GM12878 (cell line): ENCODE results near the gene FKBP3. TPM values are rescaled to one million over a fixed set of nuclear protein-coding genes. Genes with fewer than 3 reads are reported as not detected.

Experiments
- ATAC-seq: fragments of 200-7000 bp; cut with Tn5 transposase; 3 replicates; pipeline ENCODE4 v1.9.1; 2020; ENCODE audit warnings: mild to moderate bottlenecking, moderate library complexity
- BruUV-seq: library from RNA; stranded (reverse); fragments of 400-500 nt; replicated peaks from 2 replicates; lab custom pipeline; 2021; lab: Mats Ljungman, UMichigan
- CTCF ChIA-PET: fragments of 300-600 bp; sonication (Branson Sonifier 250); formaldehyde crosslinking; extraction: SDS; loops from one replicate; lab custom pipeline; 2021; ENCODE audit warnings: inconsistent platforms; lab: Yijun Ruan, JAX
- POLR2A ChIA-PET: fragments of 350-600 bp; formaldehyde crosslinking; extraction: SDS; loops from one replicate; lab custom pipeline; 2021; ENCODE audit warnings: inconsistent platforms; lab: Charles Lee
- RAD21 ChIA-PET: fragments of 300-600 bp; sonication (Branson Sonifier 250); formaldehyde crosslinking; loops from one replicate; lab custom pipeline; 2023; ENCODE audit warnings: antibody characterized with exemption; ENCODE audit not compliant: unreplicated experiment; lab: Charles Lee
- SMC1A ChIA-PET: fragments of 300-600 bp; sonication (Branson Sonifier 250); formaldehyde crosslinking; loops from one replicate; lab custom pipeline; 2023; ENCODE audit not compliant: unreplicated experiment, uncharacterized antibody; lab: Charles Lee
- DNase-seq: peaks from one replicate; pipeline ENCODE4 v3.0.0-alpha.2; 2011; ENCODE audit warnings: low read depth, low spot score
- FAIRE-seq: peaks from 3 replicates; lab custom pipeline; 2011; peaks lifted over from hg19 to GRCh38; lab: Jason Lieb, UNC
- H2AFZ ChIP-seq: 2 replicates; pipeline ENCODE4 v1.6.0; 2011; ENCODE audit warnings: low read depth, low read length, control low read depth; ENCODE audit not compliant: control insufficient read depth
- H3K27ac ChIP-seq: 2 replicates; pipeline ENCODE4 v1.5.1; 2011; ENCODE audit warnings: control low read depth; ENCODE audit not compliant: control insufficient read depth, insufficient read depth
- H3K27me3 ChIP-seq, 2 experiments: replicated peaks in 1 of 2; 2 replicates each; pipeline versions ENCODE4 v1.6.0 to v1.6.1; 2011; ENCODE audit warnings: low read length in 1 of 2; ENCODE audit not compliant: control insufficient read depth in 2 of 2, insufficient read depth in 2 of 2
- H3K36me3 ChIP-seq, 2 experiments: 2 replicates each; pipeline ENCODE4 v1.5.1; 2011; ENCODE audit warnings: low read length in 1 of 2; ENCODE audit not compliant: control insufficient read depth in 2 of 2, insufficient read depth in 2 of 2
- H3K4me1 ChIP-seq: 2 replicates; pipeline ENCODE4 v1.6.1; 2011; ENCODE audit warnings: mild to moderate bottlenecking, low read length, moderate library complexity, mixed read lengths; ENCODE audit not compliant: control insufficient read depth, insufficient read depth
- H3K4me2 ChIP-seq: 2 replicates; pipeline ENCODE4 v1.6.0; 2011; ENCODE audit warnings: control low read depth; ENCODE audit not compliant: control insufficient read depth, insufficient read depth
- H3K4me3 ChIP-seq: fragments of 200-600 bp; sonication (generic); 2 replicates; pipeline ENCODE4 v1.5.1; 2016
- H3K79me2 ChIP-seq: 2 replicates; pipeline ENCODE4 v1.6.0; 2011; ENCODE audit warnings: low read length; ENCODE audit not compliant: control insufficient read depth, insufficient read depth
- H3K9ac ChIP-seq: 2 replicates; pipeline ENCODE4 v1.8.0; 2011; ENCODE audit warnings: low read length, control low read depth, mixed read lengths; ENCODE audit not compliant: control insufficient read depth, insufficient read depth
- H3K9me3 ChIP-seq: replicated peaks from 3 replicates; pipeline ENCODE4 v1.5.1; 2011; ENCODE audit warnings: mild to moderate bottlenecking, low read length; ENCODE audit not compliant: control insufficient read depth, insufficient read depth
- H4K20me1 ChIP-seq: 2 replicates; pipeline ENCODE4 v1.6.0; 2011; ENCODE audit not compliant: control insufficient read depth, insufficient read depth
- BCL11A ChIP-seq: IDR thresholded peaks from 2 replicates; pipeline ENCODE4 v1.6.1; 2011; ENCODE audit warnings: low read depth, low read length
- EED ChIP-seq: sonication (generic); IDR thresholded peaks from 2 replicates; pipeline ENCODE4 v1.6.1; 2016; ENCODE audit warnings: antibody characterized with exemption, low read depth
- MXI1 ChIP-seq: fragments of 150-350 bp; IDR thresholded peaks from 2 replicates; pipeline ENCODE4 v1.6.1; 2011; ENCODE audit warnings: low read depth, mild to moderate bottlenecking, inconsistent platforms, low read length, improper control_type of control experiment
- SPI1 ChIP-seq: IDR thresholded peaks from 2 replicates; pipeline ENCODE4 v1.6.1; 2011; ENCODE audit warnings: low read depth, mild to moderate bottlenecking, low read length, moderate library complexity, borderline replicate concordance; ENCODE audit not compliant: insufficient read depth
- ZBED1 ChIP-seq: IDR thresholded peaks from 2 replicates; pipeline ENCODE4 v1.6.1; 2016; ENCODE audit warnings: borderline replicate concordance
- WGBS: methylation state at CpG from one replicate; pipeline ENCODE4 v1.1.6; 2016; ENCODE audit warnings: low lambda C conversion rate; ENCODE audit not compliant: insufficient replicate concordance, insufficient coverage; ENCODE audit errors: missing lambda C conversion rate; 5-methylcytosine and 5-hydroxymethylcytosine counted together
- in situ Hi-C: fragments of 300-500 bp; cut with MboI; formaldehyde crosslinking; loops from 9 replicates; pipeline ENCODE4 v1.14.3; 2018; ENCODE audit warnings: mixed read lengths
- intact Hi-C: fragments of 100-400 bp; cut with micrococcal nuclease; formaldehyde crosslinking; loops from one replicate; pipeline ENCODE4 v1.14.2; 2022; ENCODE audit not compliant: unreplicated experiment
- polyA plus RNA-seq, 11 experiments: library from polyadenylated mRNA; depleted of rRNA in 4 of 11; unstranded in 6 of 11; stranded (reverse) in 5 of 11; fragments of >200 nt; fragmentation: Nextera tagmentation in 4 of 11; fragmentation: Illumina TruSeq in 1 of 11; extraction: Ambion mirVana in 4 of 11; extraction: Trizol in 1 of 11; gene quantifications; 1 replicate in 1 of 11; 2 replicates in 10 of 11; pipeline versions ENCODE4 v1.2.1 to v1.2.3, GENCODE V29; 2011 to 2016; ENCODE audit warnings: inconsistent platforms in 2 of 11, missing spikeins in 2 of 11, low read depth in 1 of 11
- total RNA-seq, 4 experiments: library from RNA; depleted of rRNA in 3 of 4; stranded (reverse); fragments of >200 nt in 3 of 4; fragmentation: Illumina TruSeq in 1 of 4; extraction: Trizol in 1 of 4; gene quantifications; 2 replicates each; pipeline versions ENCODE4 v1.2.1 to v1.2.3, GENCODE V29; 2013 to 2021
- TF ChIP-seq, protein P1 (sequence below): IDR thresholded peaks from 2 replicates; pipeline ENCODE4 v1.6.1; 2012; ENCODE audit warnings: low read length, inconsistent platforms

Gene FKBP3
- total and polyA plus RNA-seq, 10 of the 15 experiments (the other 5 are each of a cell fraction or from before 2014, with no cell fraction given): 67.2 to 218 (median 129) TPM

DNA sequence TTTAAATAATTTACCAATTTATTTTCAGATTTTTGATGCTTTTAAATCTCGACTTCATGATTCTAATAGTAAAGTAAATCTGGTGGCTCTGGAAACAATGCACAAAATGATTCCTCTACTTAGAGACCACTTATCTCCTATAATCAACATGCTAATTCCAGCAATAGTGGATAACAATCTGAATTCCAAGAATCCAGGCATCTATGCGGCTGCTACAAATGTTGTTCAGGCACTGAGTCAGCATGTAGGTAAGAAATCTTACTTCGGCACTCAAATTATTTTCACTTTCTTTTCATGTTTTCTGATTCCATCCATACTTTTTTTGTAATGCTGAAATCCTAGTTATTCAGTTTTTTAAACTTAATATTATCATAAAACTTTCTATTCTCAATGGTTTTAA lies 65.9 kb downstream of the FKBP3 start:
- FAIRE-seq: no peak
- Histone ChIP-seq H3K27me3 (no peaks in the 10 kb centered on the region), H2AFZ (no peak overlapping the region), H3K79me2 (no peaks in the 10 kb centered on the region), H3K36me3 (no peaks in the 10 kb centered on the region; a peak in 2 of 4 replicates), H3K4me3 (no peak overlapping the region), H3K4me2 (no peak overlapping the region), H3K9ac (no peak overlapping the region), H4K20me1 (no peaks in the 10 kb centered on the region), H3K4me1 (no peaks in the 10 kb centered on the region), H3K9me3 (no peaks in the 10 kb centered on the region), H3K27ac (no peak overlapping the region)
- POLR2A ChIA-PET: no interaction called here
- ATAC-seq: no peak
- 98% methylated on average over 3 of the region's 3 CpGs for WGBS
- no peak for DNase-seq
- SMC1A ChIA-PET: no interaction called here
- intact Hi-C loops (no loop called here), in situ Hi-C loops (no loop called here)
- CTCF ChIA-PET: interaction anchor here (0.7 to 1.1 kb wide), 2 partner anchors 9 to 92 kb away, joined by 3 to 4 read pairs; no protein-coding TSS in a partner anchor
- no TSS peak for BruUV-seq
- TF ChIP-seq EED (no peak), BCL11A (no peak)
- RAD21 ChIA-PET: no interaction called here

DNA sequence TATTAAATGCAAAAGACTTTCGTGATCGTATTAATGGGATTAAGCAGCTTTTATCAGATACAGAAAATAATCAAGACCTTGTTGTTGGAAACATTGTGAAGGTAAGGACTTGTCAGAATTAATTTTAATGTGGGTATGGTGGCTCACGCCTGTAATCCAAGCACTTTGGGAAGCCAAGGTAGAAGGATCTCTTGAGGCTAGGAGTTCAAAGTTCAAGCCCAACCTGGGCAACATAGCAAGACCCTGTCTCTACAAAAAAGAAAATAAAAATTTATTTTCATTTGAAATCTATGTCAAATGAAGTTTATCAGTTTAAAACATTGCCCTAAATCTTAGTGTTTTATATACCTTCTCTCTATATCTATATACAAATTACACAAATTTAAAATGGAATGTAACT lies 67.6 kb downstream of the FKBP3 start:
- ChIA-PET CTCF (no interaction called here), RAD21 (no interaction called here), POLR2A (interaction anchor here (0.6 kb wide), 3 partner anchors 9 to 58 kb away, joined by 5 to 6 read pairs (median 5); no protein-coding TSS in a partner anchor), SMC1A (interaction anchor here (0.9 to 2.2 kb wide), 3 partner anchors 9 to 104 kb away, joined by 3 to 4 read pairs (median 3); no protein-coding TSS in a partner anchor)
- Histone ChIP-seq H3K27me3 (no peaks in the 10 kb centered on the region), H3K36me3 (no peaks in the 10 kb centered on the region; a peak in 2 of 4 replicates), H3K9ac (no peak overlapping the region), H4K20me1 (no peaks in the 10 kb centered on the region), H3K4me2 (no peak overlapping the region), H3K4me3 (no peak overlapping the region), H3K27ac (no peak overlapping the region), H2AFZ (no peak overlapping the region), H3K9me3 (no peaks in the 10 kb centered on the region), H3K4me1 (no peaks in the 10 kb centered on the region), H3K79me2 (no peaks in the 10 kb centered on the region)
- WGBS: 97% methylated on average over 3 of the region's 3 CpGs
- TF ChIP-seq SPI1 (no peak), ZBED1 (no peak), MXI1 (no peak)
- TF ChIP-seq, protein P1, sequence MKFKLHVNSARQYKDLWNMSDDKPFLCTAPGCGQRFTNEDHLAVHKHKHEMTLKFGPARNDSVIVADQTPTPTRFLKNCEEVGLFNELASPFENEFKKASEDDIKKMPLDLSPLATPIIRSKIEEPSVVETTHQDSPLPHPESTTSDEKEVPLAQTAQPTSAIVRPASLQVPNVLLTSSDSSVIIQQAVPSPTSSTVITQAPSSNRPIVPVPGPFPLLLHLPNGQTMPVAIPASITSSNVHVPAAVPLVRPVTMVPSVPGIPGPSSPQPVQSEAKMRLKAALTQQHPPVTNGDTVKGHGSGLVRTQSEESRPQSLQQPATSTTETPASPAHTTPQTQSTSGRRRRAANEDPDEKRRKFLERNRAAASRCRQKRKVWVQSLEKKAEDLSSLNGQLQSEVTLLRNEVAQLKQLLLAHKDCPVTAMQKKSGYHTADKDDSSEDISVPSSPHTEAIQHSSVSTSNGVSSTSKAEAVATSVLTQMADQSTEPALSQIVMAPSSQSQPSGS: no peak
- FAIRE-seq (no peak), ATAC-seq (no peak), DNase-seq (no peak)
- BruUV-seq: no TSS peak
- intact Hi-C loops: no loop called here
- in situ Hi-C loops: no loop called here
